CD4-positive, alpha-beta T cell treated with Interleukin-4 for 1 hour (primary cell): Measurements from ENCODE around the gene ZNF469.

Experiments
- DNase-seq, 2 donors: peaks; one replicate each; pipeline ENCODE4 v3.0.0-alpha.2; 2020 to 2022

The ZNF469 gene

GRCh38 chr16:88411951-88412576, 29.3 kb downstream of the ZNF469 start:
- no peak for DNase-seq

GRCh38 chr16:88412766-88413165, 30.0 kb downstream of the ZNF469 start:
- no peak for DNase-seq

GRCh38 chr16:88413231-88413630, 30.5 kb downstream of the ZNF469 start:
- DNase-seq, result no peak

GRCh38 chr16:88413631-88414030, 30.9 kb downstream of the ZNF469 start:
- no peak for DNase-seq

GRCh38 chr16:88414521-88415380, 32.0 kb downstream of the ZNF469 start:
- DNase-seq, result no peak

GRCh38 chr16:88415381-88415705, 32.6 kb downstream of the ZNF469 start:
- DNase-seq, result no peak

- DNase-seq, result no peak
Observed at GRCh38 chr16:88415713-88416323, 33.1 kb downstream of the ZNF469 start.

- no peak for DNase-seq
Observed at GRCh38 chr16:88416686-88417085, 33.9 kb downstream of the ZNF469 start.

- DNase-seq, result no peak
Observed at GRCh38 chr16:88417684-88418476, 35.1 kb downstream of the ZNF469 start.

- DNase-seq, result no peak
Observed at GRCh38 chr16:88418869-88419268, 36.1 kb downstream of the ZNF469 start.

GRCh38 chr16:88419790-88420189, 37.0 kb downstream of the ZNF469 start:
- no peak for DNase-seq

- DNase-seq, result no peak
Observed at GRCh38 chr16:88420496-88420895, 37.7 kb downstream of the ZNF469 start.

GRCh38 chr16:88421301-88421700, 38.5 kb downstream of the ZNF469 start:
- DNase-seq, result no peak

- no peak for DNase-seq
Observed at GRCh38 chr16:88421871-88422433, 39.2 kb downstream of the ZNF469 start.

GRCh38 chr16:88422733-88423447, 40.1 kb downstream of the ZNF469 start:
- no peak for DNase-seq

GRCh38 chr16:88423448-88423850, 40.7 kb downstream of the ZNF469 start:
- DNase-seq, result no peak

- DNase-seq, result no peak
Observed at GRCh38 chr16:88424587-88425235, 42.0 kb downstream of the ZNF469 start.

GRCh38 chr16:88426018-88426417, 43.3 kb downstream of the ZNF469 start:
- DNase-seq, result no peak

GRCh38 chr16:88427376-88427775, 44.6 kb downstream of the ZNF469 start:
- DNase-seq, result no peak

GRCh38 chr16:88428156-88428555, 45.4 kb downstream of the ZNF469 start:
- DNase-seq, result no peak

- DNase-seq, result no peak
Observed at GRCh38 chr16:88428616-88429386, 46.0 kb downstream of the ZNF469 start.
